Measurements from ENCODE around the gene OR2L5. TPM values are rescaled to one million over a fixed set of nuclear protein-coding genes. Genes with fewer than 3 reads are reported as not detected.

OR2L5 gene
- total and polyA plus RNA-seq, 2 of the 4 experiments (the other 2 are of a cell fraction): not detected

DNA sequence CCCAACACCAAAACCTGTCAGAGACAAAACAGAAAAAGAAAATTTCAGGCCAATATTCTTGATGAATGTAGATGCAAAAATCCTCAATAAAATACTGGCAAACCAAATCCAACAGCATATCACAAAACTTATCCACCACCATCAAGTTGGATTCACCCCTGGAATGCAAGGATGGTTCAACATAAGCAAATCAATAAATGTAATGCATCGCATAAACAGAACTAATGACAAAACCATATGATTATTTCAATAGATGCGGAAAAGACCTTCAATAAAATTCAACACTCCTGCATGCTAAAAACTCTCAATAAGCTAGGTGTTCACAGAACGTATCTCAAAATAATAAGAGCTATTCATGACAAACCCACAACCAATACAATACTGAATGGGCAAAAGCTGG, 3.8 kb upstream of the OR2L5 start:
- no peaks in the 10 kb centered on the region for H3K27me3 ChIP-seq (ENCODE audit: control insufficient read depth, insufficient read depth, low read length)
- H3K18ac ChIP-seq (ENCODE audit: low read depth, low read length): no peak overlapping the region
- no peak overlapping the region for H3K4me3 ChIP-seq (ENCODE audit: insufficient read depth, low read depth, low read length)
- H4K91ac ChIP-seq (ENCODE audit: insufficient read depth, low read depth, low read length): no peak overlapping the region
- peaks cover 8% of the 10 kb centered on the region for H3K9me3 ChIP-seq (ENCODE audit: control insufficient read depth, insufficient read depth, low read length)
- no peaks in the 10 kb centered on the region for H3K4me1 ChIP-seq (ENCODE audit: control insufficient read depth, insufficient read depth, low read length)
- no CpG with 5 or more reads among the region's 3 CpGs for WGBS, 2 experiments (ENCODE audit: extremely low coverage in 2 of 2, insufficient read length in 1 of 2)
- BruUV-seq (replicated peaks): no TSS peak
- H2AK9ac ChIP-seq (replicated peaks; ENCODE audit: low read depth, low read length, poor library complexity): no peak overlapping the region
- H3K14ac ChIP-seq (replicated peaks; ENCODE audit: low read depth, low read length): no peak overlapping the region
- H3K79me1 ChIP-seq (ENCODE audit: low read depth in 1 of 2, low read length in 2 of 2): no peaks in the 10 kb centered on the region
- CTCF ChIA-PET: no interaction called here
- no peaks in the 10 kb centered on the region for H3K36me3 ChIP-seq (ENCODE audit: control insufficient read depth, insufficient read depth, low read length)
- H2BK5ac ChIP-seq (ENCODE audit: low read depth, low read length, poor library complexity, severe bottlenecking): no peak overlapping the region
- no peak overlapping the region for H3K4me2 ChIP-seq (ENCODE audit: low read depth, low read length)
- dilution Hi-C loops (cut with HindIII; ENCODE audit: low sequenced_read_pairs, unreplicated experiment): no loop called here
- DNase-seq (no peak), ATAC-seq (ENCODE audit: low read depth) (no peak)
- H2AK5ac ChIP-seq (ENCODE audit: low read depth, low read length): no peak overlapping the region
- no peak overlapping the region for H2BK20ac ChIP-seq (ENCODE audit: low read depth, low read length)
- H3K23ac ChIP-seq (ENCODE audit: low read depth, low read length): no peak overlapping the region
- H2BK120ac ChIP-seq (ENCODE audit: low read depth, low read length): no peak overlapping the region
- H2AFZ ChIP-seq (replicated peaks; ENCODE audit: low read length, poor library complexity): no peak overlapping the region
- TF ChIP-seq RFX5 (IDR thresholded peaks at IDR 0.05; ENCODE audit: low read depth, low read length): no peak
- no peak for TF ChIP-seq RAD21 (IDR thresholded peaks at IDR 0.05; ENCODE audit: low read length)
- TF ChIP-seq MAFK (IDR thresholded peaks at IDR 0.05; ENCODE audit: low read depth, low read length): no peak
- no peak for TF ChIP-seq BHLHE40 (IDR thresholded peaks at IDR 0.05; ENCODE audit: low read depth, low read length)
- no peak for TF ChIP-seq CEBPB (IDR thresholded peaks at IDR 0.05; ENCODE audit: low read depth, low read length)
- TF ChIP-seq POLR2A (IDR thresholded peaks at IDR 0.05; ENCODE audit: low read depth, low read length): no peak
- TF ChIP-seq MAZ (IDR thresholded peaks at IDR 0.05; ENCODE audit: borderline replicate concordance, low read depth, low read length): no peak
- TF ChIP-seq, protein P1, sequence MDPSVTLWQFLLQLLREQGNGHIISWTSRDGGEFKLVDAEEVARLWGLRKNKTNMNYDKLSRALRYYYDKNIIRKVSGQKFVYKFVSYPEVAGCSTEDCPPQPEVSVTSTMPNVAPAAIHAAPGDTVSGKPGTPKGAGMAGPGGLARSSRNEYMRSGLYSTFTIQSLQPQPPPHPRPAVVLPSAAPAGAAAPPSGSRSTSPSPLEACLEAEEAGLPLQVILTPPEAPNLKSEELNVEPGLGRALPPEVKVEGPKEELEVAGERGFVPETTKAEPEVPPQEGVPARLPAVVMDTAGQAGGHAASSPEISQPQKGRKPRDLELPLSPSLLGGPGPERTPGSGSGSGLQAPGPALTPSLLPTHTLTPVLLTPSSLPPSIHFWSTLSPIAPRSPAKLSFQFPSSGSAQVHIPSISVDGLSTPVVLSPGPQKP (IDR thresholded peaks at IDR 0.05; ENCODE audit: borderline replicate concordance, low read depth, low read length): no peak
- TF ChIP-seq, protein P2, sequence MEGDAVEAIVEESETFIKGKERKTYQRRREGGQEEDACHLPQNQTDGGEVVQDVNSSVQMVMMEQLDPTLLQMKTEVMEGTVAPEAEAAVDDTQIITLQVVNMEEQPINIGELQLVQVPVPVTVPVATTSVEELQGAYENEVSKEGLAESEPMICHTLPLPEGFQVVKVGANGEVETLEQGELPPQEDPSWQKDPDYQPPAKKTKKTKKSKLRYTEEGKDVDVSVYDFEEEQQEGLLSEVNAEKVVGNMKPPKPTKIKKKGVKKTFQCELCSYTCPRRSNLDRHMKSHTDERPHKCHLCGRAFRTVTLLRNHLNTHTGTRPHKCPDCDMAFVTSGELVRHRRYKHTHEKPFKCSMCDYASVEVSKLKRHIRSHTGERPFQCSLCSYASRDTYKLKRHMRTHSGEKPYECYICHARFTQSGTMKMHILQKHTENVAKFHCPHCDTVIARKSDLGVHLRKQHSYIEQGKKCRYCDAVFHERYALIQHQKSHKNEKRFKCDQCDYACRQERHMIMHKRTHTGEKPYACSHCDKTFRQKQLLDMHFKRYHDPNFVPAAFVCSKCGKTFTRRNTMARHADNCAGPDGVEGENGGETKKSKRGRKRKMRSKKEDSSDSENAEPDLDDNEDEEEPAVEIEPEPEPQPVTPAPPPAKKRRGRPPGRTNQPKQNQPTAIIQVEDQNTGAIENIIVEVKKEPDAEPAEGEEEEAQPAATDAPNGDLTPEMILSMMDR (conservative IDR thresholded peaks at IDR 0.05; ENCODE audit: low read depth, low read length): no peak
- H3K27ac ChIP-seq (ENCODE audit: insufficient read depth, low read length): no peak overlapping the region
- no peak overlapping the region for H2BK15ac ChIP-seq (ENCODE audit: low read depth, low read length)
- POLR2A ChIA-PET (ENCODE audit: unreplicated experiment): no interaction called here
- H4K8ac ChIP-seq (ENCODE audit: low read depth in 2 of 2, low read length in 2 of 2): no peak overlapping the region
- H3K4ac ChIP-seq (ENCODE audit: low read depth, low read length): no peak overlapping the region
- H3K9ac ChIP-seq (ENCODE audit: low read depth, low read length): no peak overlapping the region
- no peak overlapping the region for H3K56ac ChIP-seq (ENCODE audit: extremely low read depth, insufficient read depth, low read length)
- in situ Hi-C loops (cut with MboI; ENCODE audit: low sequenced_read_pairs): no loop called here
- H3K9me1 ChIP-seq (ENCODE audit: insufficient read depth, low read length): no peaks in the 10 kb centered on the region
- no peak overlapping the region for H4K5ac ChIP-seq (ENCODE audit: low read depth, low read length)
- no peaks in the 10 kb centered on the region for H4K20me1 ChIP-seq (ENCODE audit: insufficient read depth, low read length)
- intact Hi-C loops (cut with micrococcal nuclease): no loop called here
